GM12874 (cell line): Measurements from ENCODE around the gene TCF7L2.

ENCODE experiments used
- CTCF ChIP-seq: IDR thresholded peaks from 2 replicates; pipeline ENCODE4 v1.5.1; 2011; ENCODE audit warnings: low read depth, mild to moderate bottlenecking, control low read depth, low read length, moderate library complexity; ENCODE audit not compliant: insufficient read depth

The TCF7L2 gene

GRCh38 chr10:113063043-113063967, 113.3 kb downstream of the TCF7L2 start:
- TF ChIP-seq CTCF = no peak

- no peak for TF ChIP-seq CTCF
Observed at GRCh38 chr10:113064039-113064438, 114.0 kb downstream of the TCF7L2 start.

DNA sequence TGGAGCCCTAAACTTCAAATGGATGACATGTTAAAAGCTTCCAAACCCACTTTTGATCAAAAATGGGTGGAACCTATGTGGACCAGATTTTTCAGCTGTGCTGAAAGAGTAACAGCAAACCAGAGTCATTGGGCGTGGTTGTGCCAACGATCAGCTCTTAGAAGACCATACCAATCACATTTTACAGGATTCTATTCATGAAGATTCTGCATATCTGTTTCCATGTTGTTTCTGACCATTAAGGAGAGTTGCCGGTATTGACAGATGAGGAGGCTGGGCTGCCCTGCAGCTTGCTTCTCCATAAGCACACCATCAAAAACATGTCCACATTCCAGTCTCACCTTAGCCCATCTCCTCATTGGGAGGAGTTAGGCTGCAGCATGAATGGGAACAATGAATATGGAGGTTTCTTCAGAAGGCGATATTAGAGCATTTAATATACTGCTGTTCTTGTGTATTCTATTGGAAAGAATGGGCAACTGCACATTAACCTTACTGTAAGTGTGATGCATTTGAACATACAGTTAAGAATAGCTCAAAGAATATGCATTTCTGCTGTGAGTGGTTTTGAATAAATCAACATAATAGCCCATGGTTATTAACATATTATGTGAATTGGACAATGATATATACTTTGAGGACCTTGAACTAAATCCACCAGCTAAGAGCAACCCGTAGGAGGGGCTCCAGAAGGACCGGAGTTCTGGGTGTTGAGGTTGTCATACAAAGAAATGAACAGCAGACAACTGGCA, 116.7 kb downstream of the TCF7L2 start:
- no peak for TF ChIP-seq CTCF

DNA sequence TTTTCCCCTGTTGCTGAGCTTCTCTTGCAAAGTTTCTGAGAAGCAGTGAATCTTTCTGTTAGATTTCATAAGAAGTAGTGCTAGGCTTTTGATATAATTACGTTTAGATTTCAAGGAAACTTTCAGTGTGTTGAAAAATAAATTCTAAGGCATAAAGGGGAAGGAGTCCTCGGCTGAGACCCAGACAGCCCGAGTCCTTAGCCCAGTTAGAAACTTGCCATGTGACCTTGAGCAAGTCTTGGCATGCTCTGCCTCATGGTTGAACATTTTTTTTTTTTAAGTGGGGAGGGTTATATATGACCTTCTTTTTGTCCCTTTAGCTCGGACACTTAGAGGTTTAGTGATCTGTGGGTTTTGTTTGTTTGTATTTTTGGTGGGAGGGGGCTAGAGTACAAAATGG, 117.5 kb downstream of the TCF7L2 start:
- TF ChIP-seq CTCF = no peak

- no peak for TF ChIP-seq CTCF
Observed at GRCh38 chr10:113068178-113068890, 118.3 kb downstream of the TCF7L2 start.

DNA sequence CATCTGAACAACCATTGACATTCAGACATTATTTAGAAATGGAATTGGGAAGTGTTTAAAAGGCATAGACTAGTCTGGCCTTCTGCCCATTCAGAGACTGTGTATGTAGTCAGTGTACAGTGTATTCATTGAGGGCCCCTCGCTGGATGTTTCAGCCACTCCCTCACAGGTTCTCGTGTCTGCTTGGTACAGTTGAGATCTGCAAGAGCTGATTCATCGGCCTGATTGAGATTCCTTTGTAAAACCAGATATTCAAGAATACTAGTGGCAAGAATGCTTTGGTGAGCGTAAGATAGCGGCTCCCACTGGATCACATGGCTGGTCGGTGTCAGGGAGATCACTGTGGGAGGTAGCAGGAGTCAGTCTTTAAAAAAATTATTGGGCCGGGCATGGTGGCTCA, 119.5 kb downstream of the TCF7L2 start:
- TF ChIP-seq CTCF = no peak

- no peak for TF ChIP-seq CTCF
Observed at GRCh38 chr10:113071446-113071845, 121.4 kb downstream of the TCF7L2 start.
